Caki2 (cell line): ENCODE results near the gene MAP1LC3B2. TPM values are rescaled to one million over a fixed set of nuclear protein-coding genes. Genes with fewer than 3 reads are reported as not detected.
A peak's percentile ranks its signal among the peaks of the same experiment; 100 is the strongest.

Experiments used
- DNase-seq: peaks from one replicate; pipeline ENCODE4 v3.0.0-alpha.2; 2015; ENCODE audit warnings: low read depth
- in situ Hi-C: cut with HindIII; loops from 2 replicates; pipeline ENCODE4 v1.10.0; 2016; ENCODE audit warnings: low sequenced_read_pairs, low pct_unique_long_range_greater_than_20kb, mixed read lengths
- total RNA-seq: library from RNA; depleted of rRNA; stranded (reverse); fragments of >200 nt; shearing (Covaris generic); gene quantifications from 2 replicates; pipeline ENCODE4 v1.2.3, GENCODE V29; 2014; ENCODE audit warnings: low replicate concordance; rRNA removed

Gene MAP1LC3B2
- total RNA-seq, result 2.7 TPM in 1 of 2 replicates, not detected in the other

DNA sequence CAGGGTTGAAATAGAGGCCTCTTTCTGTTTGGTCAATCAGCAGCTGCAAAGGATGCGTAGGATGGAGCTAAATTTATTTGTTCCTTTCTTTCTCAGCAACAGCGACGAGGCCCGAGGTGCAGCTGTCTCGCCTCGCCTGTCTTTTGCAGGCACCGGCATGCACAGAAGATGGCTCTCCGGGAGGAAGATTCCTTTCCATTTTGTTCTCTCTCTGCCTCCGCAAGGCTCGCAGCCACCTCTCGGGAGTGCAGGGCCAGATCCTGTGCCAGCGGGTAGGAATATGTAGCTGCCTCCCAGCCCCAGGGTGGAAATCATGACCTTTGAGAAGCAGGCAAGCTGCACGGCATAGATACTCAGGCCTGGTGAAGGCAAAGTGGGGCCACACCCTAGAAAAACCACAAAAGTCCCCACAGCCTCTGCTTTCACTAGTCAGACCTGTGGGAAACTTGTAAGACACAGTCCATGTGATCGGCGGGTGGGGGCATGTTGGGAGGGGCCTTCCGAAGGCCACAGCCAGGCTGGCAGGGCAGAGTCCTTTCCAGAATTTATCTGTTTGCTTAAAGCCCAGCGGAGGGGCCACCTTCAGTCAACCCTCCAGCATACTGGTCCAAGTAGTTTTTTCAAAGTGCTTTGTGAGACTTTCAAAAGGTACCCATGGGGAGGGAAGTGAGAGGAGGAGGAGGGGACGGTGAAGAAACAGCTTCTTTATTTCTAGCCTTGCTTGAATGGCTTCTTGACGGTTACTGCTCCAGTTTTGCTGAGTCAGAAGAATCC is at the start of gene MAP1LC3B2:
Gene MAP1LC3B2 (plus strand): TSS at position 220 of the 774 bp plus-strand sequence. CDS start 16,562 bp downstream, outside the sequence.
- in situ Hi-C loops, result no loop called here
- DNase-seq, result peak; percentile 97

DNA sequence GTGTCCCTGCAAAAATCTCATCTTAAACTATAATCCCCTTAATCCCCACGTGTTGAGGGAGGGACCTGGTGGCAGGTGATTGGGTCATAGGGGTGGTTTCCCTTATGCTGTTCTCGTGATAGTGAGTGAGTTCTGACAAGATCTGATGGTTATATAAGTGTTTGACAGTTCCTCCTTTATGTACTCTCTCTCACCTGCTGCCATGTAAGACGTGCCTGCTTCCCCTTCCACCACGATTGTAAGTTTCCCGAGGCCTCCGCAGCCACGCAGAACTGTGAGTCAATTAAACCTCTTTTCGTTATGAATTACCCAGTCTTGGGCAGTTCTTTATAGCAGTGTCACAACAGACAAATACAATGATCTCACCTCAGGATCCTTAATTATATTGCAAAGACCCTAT is 45.2 kb upstream of the MAP1LC3B2 start:
- in situ Hi-C loops, result no loop called here

DNA sequence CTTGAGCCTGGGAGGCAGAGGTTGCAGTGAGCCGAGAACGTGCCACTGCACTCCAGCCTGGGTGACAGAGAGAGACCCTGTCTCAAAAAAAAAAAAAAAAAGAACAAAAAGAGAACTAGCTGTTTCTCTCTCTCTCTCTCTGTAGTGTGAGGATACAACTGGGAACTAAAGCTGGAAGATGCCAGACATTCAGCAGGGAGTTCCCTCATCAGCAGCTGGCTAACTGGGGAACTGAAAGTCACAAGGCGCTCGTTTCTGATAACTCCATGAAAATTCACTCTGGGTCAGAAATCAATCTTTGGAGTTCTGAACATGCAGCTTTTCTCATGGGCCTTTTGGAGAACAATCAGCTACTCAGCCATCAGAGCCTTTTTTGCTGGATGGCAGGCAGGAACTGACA is 43.5 kb upstream of the MAP1LC3B2 start:
- DNase-seq, result no peak
- in situ Hi-C loops, result no loop called here

More for the DNA sequence above, 45.2 kb upstream of the MAP1LC3B2 start:
- DNase-seq, result no peak

DNA sequence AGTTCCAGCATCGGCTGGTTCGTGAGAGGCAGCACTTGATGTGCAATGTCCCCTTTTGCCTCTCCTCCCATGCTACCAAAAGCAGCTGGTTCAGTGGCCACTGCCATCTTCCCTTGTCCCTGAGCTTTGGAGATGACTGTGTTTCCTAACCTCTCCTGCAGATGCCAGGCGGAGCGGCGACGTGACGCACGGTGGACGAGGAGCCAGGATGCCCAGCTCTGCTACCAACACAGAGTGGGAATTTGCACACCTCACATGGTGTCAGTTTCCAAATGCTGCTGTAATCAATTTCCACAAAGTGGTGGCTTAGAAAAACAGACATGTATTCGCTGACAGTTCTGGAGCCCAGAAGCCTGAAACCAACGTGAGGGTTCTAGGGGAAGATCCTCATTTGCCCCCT is 42.5 kb upstream of the MAP1LC3B2 start:
- no peak for DNase-seq
- in situ Hi-C loops, result no loop called here

DNA sequence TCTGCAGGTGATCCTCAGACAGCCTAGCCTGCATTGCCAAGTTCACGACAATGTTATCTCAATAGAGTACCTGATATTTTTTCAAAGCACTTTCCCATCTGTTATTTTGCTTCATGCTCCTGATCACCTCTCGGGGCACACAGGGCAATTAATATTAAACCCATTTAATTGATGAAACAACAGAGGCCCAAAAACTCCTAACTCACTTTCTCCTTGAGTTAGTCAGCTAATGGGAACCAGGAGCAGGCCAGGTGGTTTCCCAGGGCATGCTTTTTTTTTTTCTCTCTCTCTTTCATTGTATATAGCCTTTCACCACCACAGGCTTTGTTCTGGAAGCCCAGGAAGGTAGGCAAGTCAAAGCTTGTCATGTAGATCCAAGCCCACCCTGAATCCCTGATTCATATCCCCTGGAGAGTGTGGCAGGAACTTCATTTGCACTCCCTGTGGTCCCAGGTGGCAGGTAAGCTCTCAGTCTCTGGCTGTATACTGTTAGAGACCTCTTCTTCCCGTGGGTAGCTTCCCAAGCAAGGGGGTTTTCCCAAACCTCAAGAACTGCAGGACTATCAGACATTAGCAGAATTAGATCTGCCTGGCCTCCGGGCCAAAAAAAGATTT is 41.6 kb upstream of the MAP1LC3B2 start:
- no peak for DNase-seq
- in situ Hi-C loops, result no loop called here

DNA sequence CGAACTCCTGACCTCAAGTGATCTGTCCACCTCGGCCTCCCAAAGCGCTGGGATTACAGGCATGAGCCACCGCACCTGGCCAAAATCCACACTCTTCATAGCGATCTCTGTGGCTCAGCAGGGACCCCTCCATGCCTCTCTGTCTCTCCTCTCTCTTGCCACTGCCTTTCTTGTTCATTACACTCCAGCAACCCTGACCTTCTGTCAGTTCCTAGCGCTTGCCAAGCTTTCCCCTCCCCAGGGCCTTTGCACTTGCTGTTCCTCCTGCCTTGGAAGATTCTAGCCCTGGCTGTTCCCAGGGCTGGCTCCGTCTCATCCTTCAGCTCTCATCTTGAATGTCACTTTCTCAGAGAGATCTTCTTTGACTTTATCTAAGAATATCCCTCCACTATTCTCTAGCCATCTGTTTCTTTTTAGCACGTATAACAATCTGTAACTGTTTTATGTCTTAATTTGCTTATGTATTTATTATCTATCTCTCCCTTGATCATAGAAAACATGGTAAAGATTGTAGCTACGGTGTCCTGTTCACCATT is 38.9 kb upstream of the MAP1LC3B2 start:
- DNase-seq, result no peak
- in situ Hi-C loops, result no loop called here

DNA sequence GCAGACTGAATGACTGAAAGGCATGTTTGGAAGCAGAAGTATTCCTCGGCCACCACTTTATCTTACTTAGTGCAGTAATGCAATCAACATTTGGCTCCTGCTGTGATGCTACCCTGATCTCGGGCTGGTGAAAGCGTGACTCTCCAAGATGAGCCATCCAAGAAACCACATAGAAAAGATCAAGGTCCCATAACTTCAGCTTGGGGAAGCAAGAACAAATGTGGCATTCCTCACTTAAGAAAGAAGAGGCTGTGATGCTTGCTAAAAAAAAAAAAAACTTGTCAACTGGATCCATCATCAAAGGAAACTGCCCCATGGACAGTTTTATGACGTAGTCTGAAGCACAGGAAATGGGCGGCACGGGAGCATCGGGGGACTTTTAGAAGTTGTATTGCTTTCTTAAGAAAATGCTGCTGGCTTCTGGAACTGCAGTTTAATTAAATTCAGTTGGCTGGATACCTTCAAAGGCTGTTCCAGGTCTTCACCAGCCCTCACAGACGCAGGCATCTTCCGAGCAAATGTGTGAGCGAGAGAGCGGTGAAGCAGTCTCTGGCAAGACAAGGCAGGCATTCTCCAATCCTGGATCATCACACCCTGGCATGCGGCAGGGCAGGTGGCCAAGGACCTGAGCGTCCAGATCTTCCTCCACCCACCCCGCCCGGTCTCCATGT is 38.2 kb upstream of the MAP1LC3B2 start:
- in situ Hi-C loops, result no loop called here
- DNase-seq, result no peak

DNA sequence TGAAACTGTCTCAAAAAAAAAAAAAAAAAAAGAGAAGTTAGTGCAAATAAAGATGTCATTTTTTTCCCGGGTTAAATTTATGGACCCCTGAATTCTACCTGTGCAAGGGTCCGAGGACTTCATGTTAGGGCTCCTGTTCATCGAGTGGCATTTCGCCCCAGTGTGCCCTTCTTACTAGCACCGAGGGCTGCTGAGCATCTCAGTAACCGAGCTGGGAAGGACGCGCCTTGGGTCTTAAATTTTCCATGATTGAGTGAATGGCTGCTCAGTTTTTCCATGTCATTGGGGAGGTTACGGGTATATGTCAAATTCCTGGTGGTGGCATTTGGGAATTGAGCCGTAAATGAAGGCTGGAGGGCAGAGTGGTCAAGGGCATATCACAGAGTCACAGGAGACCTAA is 34.9 kb upstream of the MAP1LC3B2 start:
- in situ Hi-C loops, result no loop called here
- DNase-seq, result no peak

DNA sequence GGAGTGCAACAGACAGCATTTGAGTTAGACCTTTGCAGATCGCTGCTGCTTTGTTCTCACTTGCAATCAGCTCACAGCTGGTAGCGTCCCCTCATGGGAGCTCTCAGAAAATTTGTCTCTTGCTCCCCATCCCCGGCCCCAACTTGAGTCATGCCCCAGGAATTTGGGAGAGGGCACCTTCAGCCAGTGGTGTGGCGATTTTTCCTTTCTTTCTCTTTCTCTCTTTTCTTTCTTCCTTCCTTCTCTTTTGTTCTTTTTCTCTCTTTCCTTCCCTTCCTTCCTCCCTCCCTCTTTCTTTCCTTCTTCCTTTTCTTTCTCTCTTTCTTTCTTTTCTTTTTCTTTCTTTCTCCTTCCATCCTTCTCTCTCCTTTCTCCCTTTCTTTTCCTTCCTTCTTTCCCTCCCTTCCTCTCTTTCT is 34.2 kb upstream of the MAP1LC3B2 start:
- in situ Hi-C loops, result no loop called here
- DNase-seq, result no peak

DNA sequence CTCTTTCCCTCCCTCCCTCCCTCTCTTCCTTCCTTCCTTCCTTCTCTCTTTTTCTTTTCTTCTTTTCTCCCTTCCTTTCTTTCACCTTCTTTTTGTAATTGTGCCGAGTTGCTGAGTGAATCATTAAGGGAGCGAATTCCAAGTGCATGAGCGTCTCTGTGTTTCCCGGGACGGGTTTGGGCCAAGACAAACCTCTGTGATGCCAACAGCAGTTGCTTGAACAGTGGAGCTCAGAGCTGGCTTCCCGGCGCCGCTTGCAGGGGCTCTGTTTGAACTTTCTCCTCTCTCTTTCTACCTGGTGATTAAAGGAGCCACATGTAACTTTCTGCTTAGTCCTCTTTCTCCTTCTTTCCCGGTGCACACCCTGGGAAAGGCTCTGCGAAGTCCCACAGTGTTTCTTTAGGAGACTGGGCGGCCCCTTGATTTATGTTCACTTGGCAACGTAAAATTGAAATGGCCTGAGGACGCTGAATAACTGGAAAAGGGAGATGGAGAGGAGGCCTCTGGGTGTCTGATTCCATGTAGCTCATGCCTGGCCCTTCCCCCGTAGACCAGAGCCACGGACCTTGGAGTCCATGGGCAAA is 33.7 kb upstream of the MAP1LC3B2 start:
- DNase-seq, result peak; percentile 74
- in situ Hi-C loops, result no loop called here

DNA sequence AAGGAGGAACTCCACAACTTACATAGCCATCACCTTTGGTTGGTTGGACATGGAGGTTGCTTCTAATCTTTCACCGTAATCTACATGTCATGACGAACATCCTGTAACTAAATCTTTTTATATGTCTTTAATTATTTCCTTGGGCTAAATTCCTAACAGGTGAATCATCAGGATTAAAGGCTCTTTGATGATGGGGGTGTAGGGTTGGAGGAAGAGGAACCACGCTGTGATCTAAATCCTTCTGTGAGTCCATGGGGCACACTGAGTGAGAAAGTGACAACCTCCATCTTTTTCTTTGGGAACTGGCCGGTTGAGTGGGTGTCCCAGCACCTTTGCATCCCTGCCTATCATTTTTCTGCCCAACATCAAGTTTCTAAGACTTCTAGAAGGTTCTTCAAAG is 31.1 kb upstream of the MAP1LC3B2 start:
- in situ Hi-C loops, result no loop called here
- DNase-seq, result peak; percentile 65

DNA sequence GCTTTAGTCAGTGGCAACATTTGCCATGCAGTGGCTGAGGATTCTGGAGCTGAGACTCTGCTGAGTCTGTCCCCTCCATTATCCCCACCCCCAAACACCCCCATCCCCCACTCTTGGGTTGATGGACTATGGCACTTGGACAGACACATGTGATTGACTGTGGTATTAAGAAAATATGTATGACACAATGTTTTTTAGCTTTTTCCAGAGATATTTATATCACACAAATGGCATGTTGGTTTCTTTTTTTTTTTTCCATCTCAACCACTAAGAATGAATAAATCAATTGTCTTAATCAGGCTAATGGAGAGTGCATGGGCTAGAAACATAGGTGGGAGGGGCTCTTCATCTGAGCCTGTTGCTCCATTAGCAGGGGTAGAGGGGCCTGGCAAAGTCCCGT is 30.7 kb upstream of the MAP1LC3B2 start:
- in situ Hi-C loops, result no loop called here
- DNase-seq, result no peak

DNA sequence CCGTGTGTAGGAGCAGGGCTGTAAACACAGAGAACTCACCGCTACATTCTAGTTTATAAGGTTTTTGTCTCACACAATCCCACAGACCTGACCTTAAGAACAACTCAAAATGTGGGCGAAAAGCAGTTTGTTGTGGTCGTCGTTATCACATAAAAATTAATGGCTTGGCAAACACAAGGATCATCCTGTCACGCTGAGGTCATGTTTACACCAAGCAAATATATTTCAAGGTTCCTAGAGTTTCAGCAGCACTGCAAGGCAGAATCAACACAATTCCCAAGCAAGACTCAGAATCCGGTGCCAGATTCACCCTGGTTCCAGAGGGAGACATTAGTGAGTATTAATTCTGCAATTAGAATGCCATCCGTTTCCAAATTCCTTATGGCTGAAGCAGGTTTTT is 30.1 kb upstream of the MAP1LC3B2 start:
- DNase-seq, result peak; percentile 53
- in situ Hi-C loops, result no loop called here

DNA sequence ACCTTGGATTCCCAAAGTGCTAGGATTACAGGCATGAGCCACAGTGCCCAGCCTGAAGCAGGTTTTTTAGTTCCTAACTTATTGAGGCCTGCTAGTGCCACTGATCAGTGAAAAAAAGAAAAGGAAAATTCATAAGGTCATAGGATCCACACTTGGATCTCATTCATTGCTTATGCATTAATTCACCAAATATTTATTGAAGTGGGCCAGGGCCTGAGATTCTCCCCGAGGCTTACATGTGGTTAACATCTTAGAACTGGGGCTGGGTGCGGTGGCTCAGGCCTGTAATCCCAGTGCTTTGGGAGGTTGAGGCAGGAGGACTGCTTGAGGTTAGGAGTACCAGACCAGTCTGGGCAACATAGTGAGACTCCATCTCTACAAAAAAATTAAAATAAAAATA is 29.5 kb upstream of the MAP1LC3B2 start:
- in situ Hi-C loops, result no loop called here
- DNase-seq, result no peak

DNA sequence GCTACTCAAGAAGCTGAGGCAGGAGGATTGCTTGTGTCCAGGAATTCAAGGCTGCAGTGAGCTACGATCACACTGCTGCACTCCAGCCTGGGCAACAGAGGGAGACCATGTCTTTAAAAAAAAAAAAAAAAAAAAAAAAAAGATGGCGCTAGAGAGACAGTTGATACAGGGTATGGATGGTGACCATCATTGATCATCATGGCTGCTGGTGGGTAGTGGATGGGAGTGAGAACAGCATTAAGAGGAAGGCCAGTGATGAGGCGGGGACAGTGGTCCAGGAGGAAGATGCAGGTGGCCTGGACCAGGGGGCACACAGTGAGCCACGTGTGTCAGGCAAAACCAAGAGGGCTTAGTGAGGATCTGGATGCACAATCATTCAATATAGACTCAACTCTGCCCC is 26.8 kb upstream of the MAP1LC3B2 start:
- in situ Hi-C loops, result no loop called here
- DNase-seq, result no peak

DNA sequence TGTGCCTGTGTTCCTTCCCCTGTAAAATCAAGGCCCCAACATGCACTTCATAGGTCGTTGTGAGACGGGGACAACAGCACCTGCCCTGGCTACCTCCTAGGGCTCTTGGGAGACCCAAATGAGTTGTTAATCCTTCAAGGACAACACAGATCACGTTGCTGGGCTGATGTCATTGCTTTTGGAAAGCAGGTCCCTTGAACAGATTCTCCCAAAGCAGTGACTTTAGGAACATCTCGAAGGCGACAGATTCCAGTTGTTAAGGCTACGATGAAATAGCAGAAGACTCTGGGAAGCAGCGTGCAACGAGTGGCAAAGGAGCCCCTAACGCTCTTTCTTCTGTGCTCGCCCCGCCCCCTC is 26.2 kb upstream of the MAP1LC3B2 start:
- in situ Hi-C loops, result no loop called here
- DNase-seq, result no peak

DNA sequence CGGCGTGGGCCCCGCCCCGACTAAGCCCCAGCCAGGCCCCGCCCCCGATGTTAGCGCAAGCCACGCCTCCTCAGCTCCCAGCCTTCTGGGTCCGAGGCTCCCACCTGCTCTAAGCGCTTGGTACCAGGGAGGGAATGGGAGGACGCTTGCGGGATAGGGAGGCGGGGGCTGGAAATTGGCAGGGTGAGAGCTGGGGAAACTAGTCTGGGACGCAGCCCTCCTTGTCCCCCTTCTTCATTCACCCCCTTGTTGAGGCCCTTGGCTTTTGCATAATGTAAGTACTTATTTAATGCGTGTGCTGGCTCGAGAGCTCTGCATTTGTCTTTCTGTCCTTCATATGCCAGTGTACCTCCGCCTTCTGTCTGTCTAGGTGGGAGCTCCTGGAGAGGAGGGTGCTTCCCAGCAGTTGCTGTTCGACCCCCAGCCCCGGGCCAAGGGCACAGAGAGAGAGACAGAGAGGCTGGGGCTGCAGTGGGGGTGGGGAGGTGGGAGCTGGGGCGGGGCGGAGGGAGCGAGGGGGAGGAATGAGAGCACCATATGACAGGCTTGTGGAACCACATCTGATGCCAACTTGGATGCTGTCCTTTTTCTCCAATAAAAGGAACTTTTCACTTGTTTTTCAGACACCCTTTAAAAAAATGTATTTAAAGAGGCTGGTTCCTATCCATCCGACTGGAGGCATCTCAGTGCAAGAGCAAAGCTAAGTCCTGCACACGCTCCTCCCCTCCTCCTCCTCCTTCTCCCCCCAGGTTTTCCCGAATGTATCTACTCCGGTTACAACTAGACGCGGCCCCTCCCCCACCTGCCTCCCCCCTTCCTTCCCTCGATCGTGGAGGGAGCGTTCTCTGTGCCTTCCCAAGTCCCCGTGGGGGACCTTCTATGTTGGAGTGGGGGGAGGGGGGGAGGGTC is 25.6 kb upstream of the MAP1LC3B2 start:
- in situ Hi-C loops, result no loop called here

More for the DNA sequence above, 25.6 kb upstream of the MAP1LC3B2 start:
- DNase-seq, result peak; percentile 86
